CD4-positive, alpha-beta T cell treated with Interleukin-15 for 1 hour (primary cell): ENCODE measurements around the gene ANP32E.
"Not testable (repeated sequence)": the region's sequence is repeated elsewhere in the genome, so short reads cannot be mapped to it uniquely, and the experiment has no call there.

Experiments
- DNase-seq: peaks from one replicate; pipeline ENCODE4 v3.0.0-alpha.2; 2020

The ANP32E gene

DNA sequence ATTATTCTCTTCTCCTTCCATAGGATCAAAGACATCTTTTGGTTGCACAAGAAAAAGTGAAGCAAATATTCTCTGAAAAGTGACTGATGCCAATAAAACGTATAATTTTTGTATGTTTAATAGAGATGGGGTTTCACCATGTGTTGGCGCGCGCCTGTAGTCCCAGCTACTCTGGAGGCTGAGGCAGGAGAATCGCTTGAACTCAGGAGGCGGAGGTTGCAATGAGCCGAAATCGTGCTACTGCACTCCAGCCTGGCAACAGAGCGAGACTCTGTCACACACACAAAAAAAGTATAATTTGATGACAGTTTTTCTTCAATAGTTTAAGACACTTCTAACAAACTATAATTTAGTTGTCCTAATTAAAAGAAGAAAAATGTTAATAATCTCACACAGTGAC lies 23.8 kb downstream of the ANP32E start:
- no peak for DNase-seq

DNA sequence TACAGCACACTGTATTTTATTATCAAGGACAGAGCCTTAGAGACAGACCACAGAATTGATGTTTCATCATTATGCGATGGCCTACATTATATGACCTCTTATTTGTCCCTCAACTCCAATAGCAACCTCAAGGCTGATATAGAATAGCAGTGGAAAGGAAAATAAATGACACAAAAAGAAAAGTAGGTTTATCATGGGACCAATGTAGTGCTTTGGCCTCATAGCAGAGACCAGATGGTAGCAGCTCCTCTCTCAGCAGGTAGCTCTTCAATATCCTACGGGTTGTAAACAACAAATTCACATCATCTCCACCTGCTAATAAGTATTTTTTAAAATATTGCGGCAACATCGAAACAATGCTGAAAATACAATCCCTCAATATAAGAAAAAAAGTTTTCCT lies 25.2 kb downstream of the ANP32E start:
- no peak for DNase-seq

- no peak for DNase-seq
Measured at GRCh38 chr1:150210091-150210490, 25.8 kb downstream of the ANP32E start.

DNA sequence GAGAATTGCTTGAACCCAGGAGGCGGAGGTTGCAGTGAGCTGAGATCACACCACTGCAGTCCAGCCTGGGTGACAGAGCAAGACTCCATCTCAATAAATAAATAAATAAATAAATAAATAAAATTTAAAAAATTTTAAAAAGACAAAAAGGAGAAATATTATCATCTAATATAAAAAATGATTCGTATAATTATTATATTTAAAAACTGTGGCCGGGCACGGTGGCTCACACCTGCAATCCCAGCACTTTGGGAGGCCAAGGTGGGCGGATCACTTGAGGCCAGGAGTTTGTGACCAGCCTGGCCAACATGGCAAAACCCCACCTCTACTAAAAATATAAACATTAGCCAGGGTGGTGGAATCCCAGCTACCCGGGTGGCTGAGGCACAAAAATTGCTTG lies 27.5 kb downstream of the ANP32E start:
- DNase-seq = not testable (repeated sequence)

GRCh38 chr1:150207281-150207971 lies 28.5 kb downstream of the ANP32E start:
- no peak for DNase-seq

GRCh38 chr1:150196417-150196816 lies 39.5 kb downstream of the ANP32E start:
- no peak for DNase-seq

- no peak for DNase-seq
Measured at GRCh38 chr1:150194381-150195031, 41.4 kb downstream of the ANP32E start.

DNA sequence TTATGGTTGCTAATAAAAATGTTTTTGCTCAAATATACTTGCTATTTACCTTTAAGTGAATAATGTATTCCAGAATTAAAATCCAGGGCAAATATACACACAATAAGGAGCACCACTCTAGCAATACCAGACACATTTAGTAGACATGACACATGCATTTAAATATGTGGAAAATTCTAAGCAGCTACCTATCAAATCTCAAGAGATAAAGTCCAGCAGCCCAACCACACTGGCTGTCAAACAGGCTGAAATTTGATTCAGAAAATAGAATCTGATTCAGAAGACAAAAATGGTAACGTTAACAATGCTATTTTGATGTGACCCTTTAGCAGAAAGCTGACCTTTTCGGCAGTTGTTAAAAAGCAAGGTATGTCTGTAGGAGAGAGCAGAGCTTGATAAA lies 43.9 kb downstream of the ANP32E start:
- no peak for DNase-seq

GRCh38 chr1:150187560-150187931 lies 48.4 kb downstream of the ANP32E start:
- no peak for DNase-seq

- DNase-seq = peak; percentile 33
Measured at GRCh38 chr1:150186789-150187559, 48.9 kb downstream of the ANP32E start.

DNA sequence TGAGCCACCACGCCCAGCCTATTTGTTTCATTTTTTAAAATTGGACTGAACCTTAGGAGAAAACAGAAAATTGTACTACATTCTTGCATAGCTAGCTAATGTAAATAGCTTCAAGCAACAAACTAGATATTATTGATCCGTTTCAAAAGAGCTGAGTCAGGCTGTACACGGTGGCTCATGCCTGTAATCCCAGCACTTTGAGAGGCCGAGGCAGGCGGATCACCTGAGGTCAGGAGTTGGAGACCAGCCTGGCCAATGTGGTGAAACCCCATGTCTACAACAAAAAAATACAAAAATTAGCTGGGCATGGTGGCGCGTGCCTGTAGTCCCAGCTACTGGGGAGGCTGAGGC lies 49.5 kb downstream of the ANP32E start:
- not testable (repeated sequence) for DNase-seq

DNA sequence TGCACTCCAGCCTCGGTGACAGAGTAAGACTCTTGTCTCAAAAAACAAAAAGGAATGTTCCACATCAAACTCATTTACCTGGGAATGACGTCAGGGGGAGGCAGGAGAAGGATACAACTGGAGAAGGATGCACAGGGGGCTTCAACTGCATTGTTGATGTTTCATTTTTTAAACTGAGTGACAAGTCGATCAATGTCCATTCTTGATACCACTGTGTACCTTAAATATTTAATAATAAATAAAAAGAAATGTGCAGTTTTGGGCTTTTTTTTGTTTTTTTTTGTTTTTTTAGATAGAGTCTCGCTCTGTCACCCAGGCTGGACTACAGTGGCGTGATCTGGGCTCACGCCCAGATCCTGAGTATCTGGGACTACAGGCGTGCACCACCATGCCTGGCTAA lies 50.4 kb downstream of the ANP32E start:
- DNase-seq = no peak

- DNase-seq = no peak
Measured at GRCh38 chr1:150183061-150183460, 52.9 kb downstream of the ANP32E start.

DNA sequence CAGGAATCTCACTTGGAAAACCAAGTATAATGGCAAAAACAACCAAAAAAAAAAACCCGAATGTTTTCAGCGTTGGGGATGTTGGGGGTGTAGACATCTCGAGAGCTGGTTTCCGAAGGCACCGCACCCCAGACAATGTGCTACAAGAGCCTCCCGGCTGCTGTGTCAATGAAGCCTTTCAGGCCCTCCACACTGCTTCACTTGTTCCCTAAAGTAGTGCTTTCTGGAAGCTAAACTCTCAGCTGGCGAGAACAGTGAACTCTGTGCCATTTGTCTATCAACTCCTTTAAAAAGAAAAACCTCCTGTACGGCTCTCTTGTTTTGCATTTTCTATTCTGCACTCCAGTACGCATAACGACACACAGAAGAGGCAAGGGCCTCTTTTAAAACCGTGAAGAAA lies 53.7 kb downstream of the ANP32E start:
- DNase-seq = no peak

- no peak for DNase-seq
Measured at GRCh38 chr1:150180474-150180873, 55.4 kb downstream of the ANP32E start.

- no peak for DNase-seq
Measured at GRCh38 chr1:150179867-150180266, 56.0 kb downstream of the ANP32E start.

GRCh38 chr1:150178548-150178947 lies 57.4 kb downstream of the ANP32E start:
- no peak for DNase-seq

DNA sequence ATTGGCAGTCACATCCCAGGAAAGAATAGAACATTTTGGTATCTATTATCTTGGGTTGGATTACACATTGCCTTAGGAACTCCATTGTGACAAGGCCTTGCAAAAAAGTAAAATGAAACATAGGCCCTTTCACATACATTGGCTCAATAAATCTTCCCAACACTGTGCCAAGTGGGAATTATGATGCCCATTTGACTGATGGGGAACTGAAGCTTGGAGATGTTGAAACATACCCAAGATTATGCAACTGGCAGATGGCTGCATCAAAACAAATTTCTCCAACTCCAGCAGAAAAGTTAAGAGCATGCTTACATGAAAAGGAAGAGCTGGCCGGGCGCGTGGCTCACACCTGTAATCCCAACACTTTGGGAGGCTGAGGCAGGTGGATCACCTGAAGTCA lies 59.3 kb downstream of the ANP32E start:
- DNase-seq = no peak

- DNase-seq = no peak
Measured at GRCh38 chr1:150173141-150173585, 62.7 kb downstream of the ANP32E start.

DNA sequence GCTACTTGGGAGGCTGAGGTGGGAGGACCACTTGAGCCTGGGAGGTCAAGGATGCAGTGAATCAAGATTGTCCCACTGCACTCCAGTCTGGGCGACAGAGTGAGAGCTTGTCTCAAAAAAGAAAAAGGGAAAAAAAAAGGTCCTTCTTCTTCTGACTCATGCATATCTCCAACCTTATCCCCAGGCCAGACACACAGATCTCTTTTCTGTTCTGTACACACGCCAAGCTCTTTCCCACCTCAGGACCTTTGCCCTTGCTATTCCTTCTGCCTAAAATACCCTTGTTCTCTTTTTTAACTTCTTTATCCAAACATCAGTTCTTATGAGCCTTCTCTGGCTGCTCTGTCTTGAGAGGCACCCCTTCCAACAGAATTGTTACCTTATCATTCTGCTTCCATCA lies 64.1 kb downstream of the ANP32E start:
- DNase-seq = no peak

GRCh38 chr1:150168960-150169601 lies 66.8 kb downstream of the ANP32E start:
- DNase-seq = peak; percentile 61
